Astrocyte (in vitro differentiated cells and primary cell): ENCODE data around the gene KNDC1. TPM values are rescaled to one million over a fixed set of nuclear protein-coding genes. Genes with fewer than 3 reads are reported as not detected.

Experiments used
- DNase-seq: peaks from one replicate; pipeline ENCODE4 v3.0.0-alpha.2; 2010; ENCODE audit warnings: low read depth
- FAIRE-seq: peaks from 2 replicates; lab custom pipeline; 2011; peaks lifted over from hg19 to GRCh38; lab: Jason Lieb, UNC
- H2AFZ ChIP-seq: 2 replicates; pipeline ENCODE4 v1.6.0; 2012; ENCODE audit warnings: low read depth, low read length, inconsistent platforms
- H3K27ac ChIP-seq: 2 replicates; pipeline ENCODE4 v1.5.1; 2011; ENCODE audit warnings: low read depth, low read length, inconsistent platforms
- H3K27me3 ChIP-seq: 2 replicates; pipeline ENCODE4 v1.6.0; 2011; ENCODE audit warnings: low read length, inconsistent platforms; ENCODE audit not compliant: insufficient read depth
- H3K36me3 ChIP-seq: 2 replicates; pipeline ENCODE4 v1.5.1; 2011; ENCODE audit warnings: low read length, inconsistent platforms; ENCODE audit not compliant: insufficient read depth
- H3K4me1 ChIP-seq: 2 replicates; pipeline ENCODE4 v1.5.1; 2011; ENCODE audit warnings: low read length, inconsistent platforms; ENCODE audit not compliant: insufficient read depth
- H3K4me2 ChIP-seq: 2 replicates; pipeline ENCODE4 v1.6.0; 2012; ENCODE audit warnings: low read length, inconsistent platforms
- H3K4me3 ChIP-seq: 2 replicates; pipeline ENCODE4 v1.5.1; 2011; ENCODE audit warnings: low read depth, mild to moderate bottlenecking, low read length, inconsistent platforms; ENCODE audit not compliant: insufficient read depth
- H3K79me2 ChIP-seq: 2 replicates; pipeline ENCODE4 v1.6.0; 2012; ENCODE audit warnings: mild to moderate bottlenecking, low read length, inconsistent platforms; ENCODE audit not compliant: insufficient read depth
- H3K9ac ChIP-seq: 2 replicates; pipeline ENCODE4 v1.6.0; 2012; ENCODE audit warnings: mild to moderate bottlenecking, low read length, inconsistent platforms
- H3K9me3 ChIP-seq: 2 replicates; pipeline ENCODE4 v1.5.1; 2012; ENCODE audit warnings: low read depth, mild to moderate bottlenecking, low read length, inconsistent platforms; ENCODE audit not compliant: insufficient read depth
- H4K20me1 ChIP-seq: 2 replicates; pipeline ENCODE4 v1.6.0; 2012; ENCODE audit warnings: low read length, inconsistent platforms; ENCODE audit not compliant: insufficient read depth
- H3K27ac Mint-ChIP-seq: one replicate; pipeline ENCODE4 v1.8.0; 2021; ENCODE audit warnings: mild to moderate bottlenecking, mixed read lengths; ENCODE audit not compliant: unreplicated experiment
- H3K27me3 Mint-ChIP-seq: one replicate; pipeline ENCODE4 v1.8.0; 2021; ENCODE audit warnings: low read depth, mixed read lengths; ENCODE audit not compliant: unreplicated experiment
- H3K36me3 Mint-ChIP-seq: one replicate; pipeline ENCODE4 v1.8.0; 2021; ENCODE audit warnings: low read depth, mixed read lengths; ENCODE audit not compliant: unreplicated experiment
- H3K4me1 Mint-ChIP-seq: one replicate; pipeline ENCODE4 v1.8.0; 2021; ENCODE audit warnings: low read depth, mixed read lengths; ENCODE audit not compliant: unreplicated experiment
- H3K4me3 Mint-ChIP-seq: one replicate; pipeline ENCODE4 v1.8.0; 2021; ENCODE audit warnings: mild to moderate bottlenecking, moderate library complexity, mixed read lengths; ENCODE audit not compliant: unreplicated experiment
- H3K9me3 Mint-ChIP-seq: one replicate; pipeline ENCODE4 v1.8.0; 2021; ENCODE audit warnings: mild to moderate bottlenecking, mixed read lengths; ENCODE audit not compliant: unreplicated experiment
- CTCF ChIP-seq: IDR thresholded peaks from 2 replicates; pipeline ENCODE4 v1.5.1; 2011; ENCODE audit warnings: low read depth, mild to moderate bottlenecking, inconsistent platforms, low read length, moderate library complexity; ENCODE audit not compliant: insufficient read depth
- EZH2 ChIP-seq: IDR thresholded peaks from 2 replicates; pipeline ENCODE4 v1.6.1; 2012; ENCODE audit warnings: mild to moderate bottlenecking, low read length, inconsistent platforms; ENCODE audit not compliant: insufficient read depth
- total RNA-seq: library from RNA; stranded (reverse); gene quantifications from 2 replicates; pipeline ENCODE4 v1.2.1, GENCODE V29; 2021

The KNDC1 gene
- total RNA-seq, 1 donor from 2014 or later = 2.6 TPM

GRCh38 chr10:133255323-133255722 is 95.3 kb downstream of the KNDC1 start:
- Mint-ChIP-seq H3K4me1 (peaks cover 9% of the 10 kb centered on the region), H3K27ac (no peak overlapping the region), H3K36me3 (no peaks in the 10 kb centered on the region), H3K9me3 (no peaks in the 10 kb centered on the region), H3K4me3 (no peak overlapping the region), H3K27me3 (peaks cover 33% of the 10 kb centered on the region)
- Histone ChIP-seq H4K20me1 (no peaks in the 10 kb centered on the region), H3K36me3 (no peaks in the 10 kb centered on the region), H3K4me1 (peaks cover 30% of the 10 kb centered on the region), H3K27ac (no peak overlapping the region), H3K9ac (no peak overlapping the region), H3K79me2 (no peaks in the 10 kb centered on the region), H2AFZ (no peak overlapping the region), H3K9me3 (no peaks in the 10 kb centered on the region), H3K4me3 (no peak overlapping the region), H3K4me2 (no peak overlapping the region), H3K27me3 (peaks cover 2% of the 10 kb centered on the region)
- no peak for TF ChIP-seq EZH2
- no peak for TF ChIP-seq CTCF
- FAIRE-seq = no peak
- no peak for DNase-seq

DNA sequence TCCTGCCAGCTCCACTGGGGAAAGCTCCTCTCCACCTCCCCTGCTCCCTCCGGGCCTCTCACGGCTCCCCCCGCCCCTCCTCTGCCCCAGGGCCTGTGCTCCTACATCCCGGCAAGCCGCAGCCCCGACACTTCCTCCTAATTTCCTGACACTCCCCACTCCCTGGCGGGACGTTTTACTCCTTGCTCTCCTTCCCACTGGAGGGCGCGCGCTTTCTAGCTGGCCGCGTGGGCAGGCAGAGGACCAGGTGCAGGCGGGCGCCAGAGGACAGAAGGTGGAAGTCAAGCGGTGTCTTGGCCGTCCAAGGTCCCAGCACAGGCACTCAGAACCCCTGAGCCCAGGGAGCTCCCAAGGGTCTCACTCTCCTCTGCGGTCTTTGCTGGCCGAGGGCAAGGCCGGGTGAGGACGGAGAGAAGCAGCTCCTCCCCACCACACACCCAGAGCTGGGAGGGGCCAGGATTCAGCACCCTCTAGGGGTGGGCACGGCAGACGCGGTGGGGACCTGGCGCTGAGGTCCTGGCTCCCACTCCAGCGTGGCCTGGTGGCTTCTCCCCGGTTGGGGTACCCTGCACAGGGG is 97.6 kb downstream of the KNDC1 start:
- no peaks in the 10 kb centered on the region for H3K79me2 ChIP-seq
- H3K36me3 ChIP-seq = no peaks in the 10 kb centered on the region
- H3K9me3 ChIP-seq = no peaks in the 10 kb centered on the region
- no peak overlapping the region for H3K27ac ChIP-seq
- Mint-ChIP-seq H3K36me3 (no peaks in the 10 kb centered on the region), H3K9me3 (no peaks in the 10 kb centered on the region), H3K4me1 (peaks cover 9% of the 10 kb centered on the region), H3K27me3 (peaks cover 27% of the 10 kb centered on the region), H3K27ac (no peak overlapping the region), H3K4me3 (no peak overlapping the region)
- DNase-seq (peak; percentile 18), FAIRE-seq (no peak)
- no peak overlapping the region for H3K9ac ChIP-seq
- no peaks in the 10 kb centered on the region for H4K20me1 ChIP-seq
- H3K4me1 ChIP-seq = peaks cover 35% of the 10 kb centered on the region
- H3K27me3 ChIP-seq = no peaks in the 10 kb centered on the region
- peak overlapping the region; percentile 58 for H2AFZ ChIP-seq
- TF ChIP-seq EZH2 = no peak
- TF ChIP-seq CTCF = no peak
- H3K4me3 ChIP-seq = no peak overlapping the region
- H3K4me2 ChIP-seq = peak overlapping the region; percentile 61

- Mint-ChIP-seq H3K4me3 (no peak overlapping the region), H3K27ac (no peak overlapping the region), H3K9me3 (no peaks in the 10 kb centered on the region), H3K4me1 (peaks cover 9% of the 10 kb centered on the region), H3K36me3 (no peaks in the 10 kb centered on the region), H3K27me3 (peaks cover 28% of the 10 kb centered on the region)
- Histone ChIP-seq H2AFZ (peak overlapping the region; percentile 58), H3K4me1 (peaks cover 35% of the 10 kb centered on the region), H3K4me2 (peak overlapping the region; percentile 61), H3K9ac (no peak overlapping the region), H3K27me3 (peaks cover 2% of the 10 kb centered on the region), H3K36me3 (no peaks in the 10 kb centered on the region), H3K4me3 (no peak overlapping the region), H3K27ac (no peak overlapping the region), H3K9me3 (no peaks in the 10 kb centered on the region), H4K20me1 (no peaks in the 10 kb centered on the region), H3K79me2 (no peaks in the 10 kb centered on the region)
- no peak for TF ChIP-seq EZH2
- no peak for TF ChIP-seq CTCF
- no peak for DNase-seq
- no peak for FAIRE-seq
Measured at GRCh38 chr10:133258066-133258817, 98.2 kb downstream of the KNDC1 start.
